Naive thymus-derived CD8-positive, alpha-beta T cell (primary cell): ENCODE results near the gene ADGRL3. TPM values are rescaled to one million over a fixed set of nuclear protein-coding genes. Genes with fewer than 3 reads are reported as not detected.
"Not testable (repeated sequence)": the region's sequence is repeated elsewhere in the genome, so short reads cannot be mapped to it uniquely, and the experiment has no call there.

Source experiments
- ATAC-seq, 2 donors: fragments of 150-1000 bp; cut with Tn5 transposase in 1 of 2; sonication (Bioruptor Pico), chemical (Tn5 transposase) in 1 of 2; 1 replicate in 1 of 2; 2 replicates in 1 of 2; pipeline ENCODE4 v1.10.0; 2021; ENCODE audit warnings: mild to moderate bottlenecking in 2 of 2, moderate library complexity in 2 of 2
- POLR2A ChIA-PET: fragments of 350-600 bp; sonication (Branson Sonifier 250); formaldehyde crosslinking; loops from one replicate; lab custom pipeline; 2021; ENCODE audit warnings: antibody characterized with exemption; lab: Charles Lee
- DNase-seq, 10 donors: peaks; one replicate each; pipeline versions ENCODE4 v3.0.0 to v3.0.0-alpha.2; 2020 to 2022
- H3K27ac Mint-ChIP-seq, 10 donors: one replicate each; pipeline ENCODE4 v1.8.0; 2020 to 2022; ENCODE audit warnings: mild to moderate bottlenecking in 10 of 10, mixed read lengths in 10 of 10, moderate library complexity in 4 of 10, inconsistent platforms in 1 of 10
- H3K27me3 Mint-ChIP-seq, 5 donors: one replicate each; pipeline ENCODE4 v1.8.0; 2021 to 2022; ENCODE audit warnings: mixed read lengths in 5 of 5
- H3K36me3 Mint-ChIP-seq, 3 donors: one replicate each; pipeline ENCODE4 v1.8.0; 2020 to 2022; ENCODE audit warnings: mixed read lengths in 3 of 3, mild to moderate bottlenecking in 2 of 3, inconsistent platforms in 1 of 3
- H3K4me1 Mint-ChIP-seq, 4 donors: one replicate each; pipeline ENCODE4 v1.8.0; 2021 to 2022; ENCODE audit warnings: mixed read lengths in 4 of 4
- H3K4me3 Mint-ChIP-seq, 10 donors: one replicate each; pipeline ENCODE4 v1.8.0; 2020 to 2022; ENCODE audit warnings: mild to moderate bottlenecking in 10 of 10, mixed read lengths in 10 of 10, moderate library complexity in 6 of 10, inconsistent platforms in 1 of 10
- H3K9me3 Mint-ChIP-seq, 9 donors: one replicate each; pipeline ENCODE4 v1.8.0; 2020 to 2022; ENCODE audit warnings: mixed read lengths in 9 of 9, mild to moderate bottlenecking in 3 of 9, inconsistent platforms in 1 of 9, moderate library complexity in 1 of 9
- polyA plus RNA-seq, 3 donors: library from polyadenylated mRNA; unstranded; fragments of 300-500 nt; fragmentation: Illumina TruSeq; gene quantifications; one replicate each; pipeline ENCODE4 v1.2.3, GENCODE V29; 2021
- total RNA-seq, 8 experiments: library from RNA in 2 of 8; stranded (reverse) in 2 of 8; gene quantifications; one replicate each; pipeline ENCODE4 v1.2.3 and lab custom pipeline; 2021 to 2026

ADGRL3 gene
- total and polyA plus RNA-seq, 5 experiments from 2014 or later, result not detected

DNA sequence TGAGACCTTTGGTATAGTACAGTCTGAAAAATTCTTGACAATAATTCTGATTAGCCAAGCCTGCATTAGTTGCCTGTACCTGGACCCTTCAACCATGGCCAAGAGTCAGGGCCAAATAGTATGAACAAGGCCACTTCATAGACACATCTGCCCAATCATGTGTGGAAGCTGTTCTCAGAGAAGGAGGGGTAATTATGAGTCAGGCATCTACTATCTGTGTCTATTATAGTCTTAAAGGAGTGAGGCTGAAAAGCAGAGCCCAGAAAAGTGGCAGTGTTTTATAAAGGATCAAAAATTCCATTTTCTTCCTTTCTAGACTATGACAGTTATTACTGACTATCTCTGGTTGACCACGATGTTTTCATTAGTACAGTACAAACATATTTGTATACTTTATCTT, 5.0 kb upstream of the ADGRL3 start:
- H3K27ac Mint-ChIP-seq, result no peak overlapping the region
- no peak overlapping the region for H3K4me3 Mint-ChIP-seq
- peaks cover 2 to 13% (median 5%) of the 10 kb centered on the region in 9 donors for H3K9me3 Mint-ChIP-seq
- H3K4me1 Mint-ChIP-seq, result peaks cover 0 to 2% (median 0%) of the 10 kb centered on the region in 4 donors
- H3K27me3 Mint-ChIP-seq, result peaks cover 12 to 18% (median 15%) of the 10 kb centered on the region in 5 donors
- peaks cover 2 to 6% (median 3%) of the 10 kb centered on the region in 3 donors for H3K36me3 Mint-ChIP-seq
- ATAC-seq (no peak), DNase-seq (no peak)
- POLR2A ChIA-PET, result no interaction called here

DNA sequence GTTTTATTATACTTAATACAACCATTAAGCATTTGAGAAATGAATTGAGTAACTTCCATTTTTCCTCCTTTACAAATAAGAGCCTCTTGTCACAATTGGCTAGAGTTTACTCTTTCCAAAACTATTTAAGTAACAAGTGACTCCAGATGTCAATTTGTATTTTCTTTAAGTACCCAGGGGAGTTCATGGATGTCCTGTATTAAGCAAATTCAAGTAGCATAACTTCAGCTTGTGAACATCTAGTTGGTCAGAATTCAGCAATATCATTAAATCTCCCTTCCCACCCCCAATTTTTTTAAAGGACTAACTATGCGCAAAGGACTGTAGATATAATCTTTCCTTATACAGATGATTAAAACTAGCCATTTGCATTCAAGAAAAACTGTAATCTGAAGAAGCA, 1.4 kb upstream of the ADGRL3 start:
- peaks cover 0 to 21% (median 6%) of the 10 kb centered on the region in 9 donors for H3K9me3 Mint-ChIP-seq
- H3K27me3 Mint-ChIP-seq, result peaks cover 22 to 52% (median 36%) of the 10 kb centered on the region in 5 donors
- H3K27ac Mint-ChIP-seq, result no peak overlapping the region
- POLR2A ChIA-PET, result no interaction called here
- peaks cover 0 to 9% (median 0%) of the 10 kb centered on the region in 4 donors for H3K4me1 Mint-ChIP-seq
- DNase-seq (no peak), ATAC-seq (no peak)
- H3K36me3 Mint-ChIP-seq, result peaks cover 2 to 7% (median 6%) of the 10 kb centered on the region in 3 donors
- H3K4me3 Mint-ChIP-seq, result no peak overlapping the region

DNA sequence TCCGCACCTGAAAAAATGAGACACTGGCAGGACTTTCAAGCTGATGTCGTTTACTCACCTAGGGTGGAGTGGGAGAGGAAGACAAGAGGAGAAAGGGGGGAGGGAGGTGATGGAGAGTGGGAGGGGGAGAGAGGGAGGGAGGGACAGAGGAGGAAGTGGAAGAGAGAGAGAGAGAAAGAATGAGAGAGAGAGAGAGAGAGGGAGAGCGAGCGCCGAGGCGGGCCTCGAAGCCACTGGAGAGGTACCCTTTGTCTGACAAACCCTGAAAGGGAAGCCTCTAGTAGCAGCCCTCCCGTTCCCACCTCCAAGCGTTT, 296 bp upstream of the ADGRL3 start:
- Mint-ChIP-seq H3K27ac (no peak overlapping the region), H3K36me3 (peaks cover 2 to 7% (median 6%) of the 10 kb centered on the region in 3 donors), H3K4me3 (peak overlapping the region in 5 of 10 donors; percentile 6 to 25 (median 16)), H3K27me3 (peaks cover 25 to 62% (median 43%) of the 10 kb centered on the region in 5 donors), H3K4me1 (peaks cover 0 to 9% (median 0%) of the 10 kb centered on the region in 4 donors), H3K9me3 (peaks cover 0 to 21% (median 6%) of the 10 kb centered on the region in 9 donors)
- ATAC-seq (no peak), DNase-seq (no peak)
- POLR2A ChIA-PET, result no interaction called here

DNA sequence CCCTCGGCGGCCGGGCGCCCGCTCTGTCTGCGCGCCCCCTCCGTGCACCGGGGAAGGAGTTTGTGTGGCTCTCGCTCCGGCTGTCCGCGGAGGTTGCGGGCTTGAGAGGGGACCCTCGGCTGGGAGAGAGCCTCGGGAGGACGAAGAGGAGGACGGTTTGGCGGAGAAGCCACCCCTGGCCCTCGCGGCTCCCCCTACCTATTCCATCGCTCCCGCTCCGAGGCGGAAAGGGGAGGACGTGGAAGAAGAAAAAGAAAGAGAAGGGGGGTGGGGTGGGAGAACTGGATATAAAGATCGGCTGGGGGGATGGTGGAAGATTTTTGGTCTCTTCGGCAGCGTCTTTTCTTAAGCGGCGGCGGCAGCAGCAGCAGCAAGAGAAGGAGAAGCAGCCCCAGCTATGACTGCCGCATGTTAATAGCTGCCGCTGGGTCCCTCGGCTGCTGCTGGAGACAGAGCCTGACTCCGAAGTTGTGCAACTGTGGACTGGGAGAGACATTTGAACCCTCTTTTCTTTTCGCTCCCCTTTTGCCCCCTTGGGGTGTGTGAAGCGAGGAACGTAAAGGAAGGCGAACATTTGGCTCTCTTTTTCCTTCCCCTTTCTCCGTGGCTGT, 895 bp downstream of the ADGRL3 start:
- DNase-seq (no peak), ATAC-seq (no peak)
- Mint-ChIP-seq H3K36me3 (peaks cover 2 to 7% (median 6%) of the 10 kb centered on the region in 3 donors), H3K4me1 (peaks cover 0 to 9% (median 0%) of the 10 kb centered on the region in 4 donors), H3K9me3 (peaks cover 0 to 22% (median 11%) of the 10 kb centered on the region in 9 donors), H3K27ac (no peak overlapping the region), H3K4me3 (no peak overlapping the region), H3K27me3 (peaks cover 25 to 71% (median 45%) of the 10 kb centered on the region in 5 donors)
- POLR2A ChIA-PET, result no interaction called here

DNA sequence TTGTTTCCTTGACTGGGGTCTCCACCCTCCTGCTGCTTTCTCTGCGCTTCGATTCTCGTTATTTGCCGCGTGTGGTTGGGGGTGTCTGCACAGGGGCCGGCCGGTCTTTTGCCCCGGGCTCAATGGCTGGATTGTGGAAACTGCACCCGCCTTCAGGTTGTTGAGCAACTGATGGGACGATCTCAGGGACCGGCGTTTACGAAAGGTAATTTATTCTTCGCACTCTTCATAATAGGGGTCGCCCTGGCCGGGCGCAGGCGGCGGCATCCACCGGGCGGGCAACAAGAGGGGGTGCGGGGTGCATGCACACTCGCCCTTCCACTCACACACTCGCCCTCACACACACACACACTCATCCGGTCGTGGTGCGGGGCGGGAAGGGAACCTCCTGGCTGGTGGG, 1.4 kb downstream of the ADGRL3 start:
- H3K27ac Mint-ChIP-seq, result no peak overlapping the region
- peak overlapping the region in 1 of 10 donors; percentile 66 for H3K4me3 Mint-ChIP-seq
- peaks cover 25 to 71% (median 45%) of the 10 kb centered on the region in 5 donors for H3K27me3 Mint-ChIP-seq
- peaks cover 2 to 7% (median 6%) of the 10 kb centered on the region in 3 donors for H3K36me3 Mint-ChIP-seq
- H3K9me3 Mint-ChIP-seq, result peaks cover 0 to 24% (median 12%) of the 10 kb centered on the region in 9 donors
- peaks cover 0 to 9% (median 0%) of the 10 kb centered on the region in 4 donors for H3K4me1 Mint-ChIP-seq
- DNase-seq (no peak), ATAC-seq (no peak)
- POLR2A ChIA-PET, result no interaction called here

DNA sequence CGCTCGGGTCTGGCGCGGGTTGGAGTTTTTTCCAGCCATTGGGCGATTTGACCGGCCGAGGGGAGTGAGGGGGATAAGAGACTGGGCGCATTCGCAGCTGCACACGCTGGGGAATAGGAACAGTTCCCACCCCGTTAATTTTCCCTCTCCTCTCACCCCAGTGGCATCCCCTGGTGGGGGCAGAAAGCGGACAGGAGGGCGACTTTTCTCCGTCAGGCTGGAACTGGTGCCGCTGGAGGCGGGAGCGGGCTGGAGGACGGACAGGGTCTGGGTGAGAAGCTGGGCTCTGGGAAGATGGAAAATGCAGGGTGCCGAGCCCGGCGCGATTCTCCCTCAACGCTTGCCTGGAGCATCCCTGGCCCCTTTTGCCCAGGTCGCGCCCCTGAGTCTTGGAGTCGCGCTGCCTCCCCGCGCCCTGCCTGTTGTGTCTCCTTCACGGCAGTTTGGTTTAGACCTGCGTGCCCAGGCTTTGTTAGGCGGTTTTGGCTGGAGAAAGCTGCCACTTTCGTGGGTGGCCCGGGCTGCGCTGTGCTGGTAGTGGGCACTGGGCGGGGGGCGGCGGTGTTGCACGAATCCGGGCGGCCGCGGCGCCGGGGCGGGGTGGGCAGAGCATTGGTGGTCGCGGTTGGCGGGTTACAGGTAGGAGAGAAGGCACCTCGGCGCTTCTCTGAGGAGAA, 2.0 kb downstream of the ADGRL3 start:
- no peak for ATAC-seq
- no peak for DNase-seq
- POLR2A ChIA-PET, result no interaction called here
- H3K36me3 Mint-ChIP-seq, result peaks cover 2 to 7% (median 6%) of the 10 kb centered on the region in 3 donors
- H3K27me3 Mint-ChIP-seq, result peaks cover 25 to 71% (median 43%) of the 10 kb centered on the region in 5 donors
- H3K4me1 Mint-ChIP-seq, result peaks cover 0 to 9% (median 0%) of the 10 kb centered on the region in 4 donors
- H3K9me3 Mint-ChIP-seq, result peaks cover 0 to 27% (median 12%) of the 10 kb centered on the region in 9 donors
- H3K4me3 Mint-ChIP-seq, result no peak overlapping the region
- H3K27ac Mint-ChIP-seq, result no peak overlapping the region

DNA sequence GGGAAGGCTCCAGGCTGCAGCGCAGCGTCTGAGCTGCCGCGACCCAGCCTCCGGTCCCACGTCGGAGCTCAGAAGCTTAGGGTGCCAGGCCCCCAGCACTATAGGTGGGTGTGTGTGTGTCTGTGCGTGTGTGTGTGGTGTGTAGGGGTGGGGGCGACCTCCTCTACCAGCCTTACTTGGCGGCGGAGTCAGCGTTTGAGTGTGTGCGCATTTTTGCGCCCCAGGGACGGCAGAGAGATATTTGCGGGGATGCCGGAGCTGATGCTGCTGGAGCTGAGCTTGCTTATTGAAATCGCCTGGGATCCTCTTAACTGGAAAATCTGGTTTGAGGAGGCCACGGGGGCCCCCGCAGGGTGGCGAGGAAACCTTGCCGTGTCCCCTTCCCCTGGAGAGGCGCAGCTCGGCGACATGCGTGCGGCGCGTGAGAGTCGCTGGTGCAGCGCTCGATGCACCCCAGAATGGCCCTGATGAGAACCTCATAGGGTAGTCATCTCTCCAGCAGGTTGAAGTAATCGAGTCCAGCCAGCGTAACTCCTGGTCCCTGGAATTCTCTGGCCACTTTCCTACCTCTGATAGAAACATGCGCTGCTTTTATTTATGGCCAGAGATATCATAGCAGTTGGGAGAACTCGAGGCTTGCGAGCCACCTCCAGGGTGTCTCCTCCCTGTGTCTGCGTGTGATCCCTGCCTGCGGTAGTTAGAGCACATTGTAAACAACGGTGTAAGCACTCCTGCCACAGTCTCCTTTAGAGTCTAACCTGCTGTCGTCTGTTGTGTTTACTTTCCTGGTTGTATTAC, 2.7 kb downstream of the ADGRL3 start:
- Mint-ChIP-seq H3K27ac (no peak overlapping the region), H3K9me3 (peaks cover 0 to 29% (median 10%) of the 10 kb centered on the region in 9 donors), H3K27me3 (peaks cover 25 to 71% (median 40%) of the 10 kb centered on the region in 5 donors), H3K36me3 (peaks cover 2 to 10% (median 7%) of the 10 kb centered on the region in 3 donors), H3K4me3 (no peak overlapping the region), H3K4me1 (peaks cover 0 to 9% (median 0%) of the 10 kb centered on the region in 4 donors)
- ATAC-seq (no peak), DNase-seq (no peak)
- POLR2A ChIA-PET, result interaction anchor here (0.6 kb wide), 1 partner anchor 339 kb away, joined by 4 read pairs; no protein-coding TSS in a partner anchor

DNA sequence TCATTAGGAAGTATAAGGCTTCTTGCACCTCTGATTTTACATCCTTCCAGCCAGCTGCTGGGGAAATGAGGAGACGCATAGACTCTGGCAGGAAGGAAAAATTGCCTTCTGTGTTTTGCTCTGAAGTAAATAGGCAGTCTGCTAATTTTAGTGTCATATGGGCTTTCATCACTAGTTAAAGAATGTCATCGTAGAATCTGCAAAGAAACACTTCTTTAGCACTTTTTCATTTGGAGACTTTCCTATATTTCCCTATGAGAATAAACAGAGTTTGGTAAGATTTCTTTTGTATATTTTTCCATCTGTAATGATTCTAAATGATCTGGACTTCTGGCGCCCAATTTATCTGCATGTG, 3.3 kb downstream of the ADGRL3 start:
- H3K9me3 Mint-ChIP-seq, result peaks cover 0 to 29% (median 10%) of the 10 kb centered on the region in 9 donors
- peaks cover 0 to 9% (median 0%) of the 10 kb centered on the region in 4 donors for H3K4me1 Mint-ChIP-seq
- ATAC-seq (no peak), DNase-seq (no peak)
- POLR2A ChIA-PET, result no interaction called here
- peaks cover 2 to 11% (median 7%) of the 10 kb centered on the region in 3 donors for H3K36me3 Mint-ChIP-seq
- H3K27me3 Mint-ChIP-seq, result peaks cover 25 to 71% (median 40%) of the 10 kb centered on the region in 5 donors
- no peak overlapping the region for H3K27ac Mint-ChIP-seq
- no peak overlapping the region for H3K4me3 Mint-ChIP-seq

DNA sequence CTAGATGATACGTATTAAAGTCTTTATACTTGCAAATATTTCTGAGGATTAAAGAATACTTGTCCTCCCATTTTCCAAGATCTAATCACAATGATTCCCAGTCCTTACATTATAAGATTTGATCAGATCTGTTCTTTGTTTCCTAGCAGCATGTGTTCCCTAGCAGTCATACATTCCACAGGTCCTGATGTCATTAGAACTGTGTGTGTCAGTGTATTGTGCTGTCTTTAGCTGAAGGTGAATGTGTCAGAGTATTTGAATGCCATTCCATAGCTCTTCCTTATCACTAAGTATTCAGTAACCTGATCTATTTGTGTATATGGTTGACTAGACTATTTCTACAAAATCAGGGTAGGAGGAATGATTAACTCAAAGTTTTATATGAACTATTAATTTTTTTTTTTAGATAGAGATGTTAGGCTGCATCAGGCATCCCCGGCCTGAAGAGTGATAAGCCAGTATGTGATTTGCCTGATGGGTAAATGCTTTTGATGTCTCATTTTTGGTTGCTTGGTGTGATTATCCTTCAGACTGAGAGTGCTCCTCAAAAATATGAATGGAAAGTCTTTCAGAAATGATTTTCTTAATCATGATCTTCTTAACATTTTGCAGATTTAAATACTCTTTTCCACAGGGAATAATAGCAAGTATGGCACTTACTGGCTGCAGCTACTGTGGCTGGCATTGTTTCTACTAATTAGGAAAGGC, 4.4 kb downstream of the ADGRL3 start:
- peaks cover 16 to 60% (median 31%) of the 10 kb centered on the region in 5 donors for H3K27me3 Mint-ChIP-seq

DNA sequence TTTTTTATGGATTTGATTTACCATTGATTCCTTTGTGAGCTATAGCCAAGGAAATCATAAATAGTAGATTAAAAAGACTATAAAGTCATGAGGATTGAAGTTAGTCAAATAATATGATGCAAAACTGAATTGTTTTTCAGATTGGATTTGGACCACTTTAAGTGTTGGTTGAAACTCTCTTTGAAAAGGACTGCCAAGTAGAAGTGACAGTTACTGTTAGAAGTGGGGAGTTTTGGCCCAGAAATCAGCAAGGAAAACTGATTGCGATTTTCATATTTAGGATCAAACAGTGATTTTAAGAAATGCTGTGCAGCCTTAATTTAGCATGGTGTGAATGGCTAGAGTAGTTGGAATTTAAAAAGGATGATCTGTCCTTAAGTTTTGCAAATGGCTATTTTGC, 4.9 kb downstream of the ADGRL3 start:
- Mint-ChIP-seq H3K4me1 (peaks cover 0 to 6% (median 0%) of the 10 kb centered on the region in 4 donors), H3K36me3 (peaks cover 0 to 5% (median 4%) of the 10 kb centered on the region in 3 donors), H3K9me3 (peaks cover 0 to 24% (median 5%) of the 10 kb centered on the region in 9 donors), H3K27ac (no peak overlapping the region), H3K4me3 (no peak overlapping the region), H3K27me3 (peaks cover 13 to 54% (median 28%) of the 10 kb centered on the region in 5 donors)
- POLR2A ChIA-PET, result no interaction called here
- DNase-seq (no peak), ATAC-seq (no peak)

More for the DNA sequence above, 4.4 kb downstream of the ADGRL3 start:
- Mint-ChIP-seq H3K9me3 (peaks cover 0 to 27% (median 7%) of the 10 kb centered on the region in 9 donors), H3K4me1 (peaks cover 0 to 9% (median 0%) of the 10 kb centered on the region in 4 donors), H3K27ac (no peak overlapping the region), H3K4me3 (no peak overlapping the region), H3K36me3 (peaks cover 2 to 6% (median 5%) of the 10 kb centered on the region in 3 donors)
- POLR2A ChIA-PET, result no interaction called here
- no peak for DNase-seq
- no peak for ATAC-seq

DNA sequence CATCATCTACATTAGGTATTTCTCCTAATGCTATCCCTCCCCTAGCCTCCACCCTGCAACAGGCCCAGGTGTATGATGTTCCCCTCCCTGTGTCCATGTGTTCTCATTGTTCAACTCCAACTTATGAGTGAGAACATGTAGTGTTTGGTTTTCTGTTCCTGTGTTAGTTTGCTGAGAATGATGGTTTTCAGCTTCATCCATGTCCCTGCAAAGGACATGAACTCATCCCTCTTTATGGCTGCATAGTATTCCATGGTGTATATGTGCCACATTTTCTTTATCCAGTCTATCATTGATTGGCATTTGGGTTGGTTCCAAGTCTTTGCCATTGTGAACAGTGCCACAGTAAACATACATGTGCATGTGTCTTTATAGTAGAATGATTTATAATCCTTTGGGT, 7.0 kb downstream of the ADGRL3 start:
- H3K4me1 Mint-ChIP-seq, H3K27ac Mint-ChIP-seq, ATAC-seq, H3K4me3 Mint-ChIP-seq, POLR2A ChIA-PET, H3K36me3 Mint-ChIP-seq, DNase-seq: not testable (repeated sequence)
- Mint-ChIP-seq H3K27me3 (peaks cover 10 to 35% (median 18%) of the 10 kb centered on the region in 5 donors), H3K9me3 (peaks cover 0 to 27% (median 6%) of the 10 kb centered on the region in 9 donors)
